HCT116 (cell line): ENCODE results near the gene PRKAB2. TPM values are rescaled to one million over a fixed set of nuclear protein-coding genes. Genes with fewer than 3 reads are reported as not detected.

Experiments used
- ATAC-seq: fragments of 200-7000 bp; cut with Tn5 transposase; 2 replicates; pipeline ENCODE4 v1.9.1; 2020; ENCODE audit warnings: mild to moderate bottlenecking, moderate library complexity
- BruUV-seq: library from RNA; stranded (reverse); fragments of 400-500 nt; replicated peaks from 2 replicates; lab custom pipeline; 2021; lab: Mats Ljungman, UMichigan
- CTCF ChIA-PET: fragments of 300-600 bp; sonication (Branson Sonifier 250); formaldehyde crosslinking; loops from one replicate; lab custom pipeline; 2021; ENCODE audit warnings: antibody characterized with exemption; lab: Charles Lee
- POLR2A ChIA-PET: fragments of 300-600, 350-600 bp; sonication (Branson Sonifier 250); formaldehyde crosslinking; loops from one replicate; lab custom pipeline; 2021; ENCODE audit warnings: antibody characterized with exemption; lab: Charles Lee
- RAD21 ChIA-PET, 2 experiments: fragments of 300-600 bp; sonication (Branson Sonifier 250); formaldehyde crosslinking; loops; one replicate each; lab custom pipeline; 2023; ENCODE audit warnings: low total read pairs in 2 of 2; ENCODE audit not compliant: uncharacterized antibody in 2 of 2, unreplicated experiment in 2 of 2, low non-redundant PET in 1 of 2; lab: Charles Lee
- DNase-seq: peaks from one replicate; pipeline ENCODE4 v3.0.0-alpha.2; 2010; ENCODE audit warnings: low read depth, low spot score
- H2AFZ ChIP-seq: fragments of 200-600 bp; shearing (Covaris generic), sonication (generic); 2 replicates; pipeline ENCODE4 v1.6.1; 2017; ENCODE audit warnings: low read depth, mixed run types, mixed read lengths, antibody characterized with exemption, low read length; ENCODE audit not compliant: poor library complexity, severe bottlenecking
- H3K27ac ChIP-seq: 2 replicates; pipeline ENCODE4 v1.5.1; 2012; ENCODE audit warnings: low read depth, low read length
- H3K27me3 ChIP-seq: fragments of 200-600 bp; sonication (generic); 2 replicates; pipeline ENCODE4 v1.6.1; 2016; ENCODE audit warnings: mixed run types, low read length, mixed read lengths; ENCODE audit not compliant: insufficient read depth
- H3K36me3 ChIP-seq, 2 experiments: fragments of 200-500 bp in 1 of 2; fragments of 200-600 bp in 1 of 2; sonication (Bioruptor generic) in 1 of 2; sonication (generic) in 1 of 2; 2 replicates each; pipeline versions ENCODE4 v1.5.1 to v1.6.1; 2014 to 2016; ENCODE audit warnings: low read length in 2 of 2, inconsistent platforms in 1 of 2, mixed read lengths in 1 of 2, mixed run types in 1 of 2; ENCODE audit not compliant: insufficient read depth in 2 of 2, control insufficient read depth in 1 of 2
- H3K4me1 ChIP-seq, 2 experiments: fragments of 200-600 bp in 1 of 2; sonication (generic) in 1 of 2; 2 replicates each; pipeline versions ENCODE4 v1.5.1 to v1.6.1; 2012 to 2017; ENCODE audit warnings: low read length in 2 of 2, inconsistent platforms in 1 of 2, mild to moderate bottlenecking in 1 of 2, mixed read lengths in 1 of 2, mixed run types in 1 of 2, moderate library complexity in 1 of 2; ENCODE audit not compliant: insufficient read depth in 2 of 2, control insufficient read depth in 1 of 2
- H3K4me2 ChIP-seq: fragments of 200-600 bp; sonication (generic); 2 replicates; pipeline ENCODE4 v1.6.1; 2017; ENCODE audit warnings: mixed run types, low read length, mixed read lengths
- H3K4me3 ChIP-seq, 2 experiments: fragments of 200-600 bp in 1 of 2; sonication (generic) in 1 of 2; replicated peaks in 1 of 2; 2 replicates each; pipeline ENCODE4 v1.5.1; 2011 to 2016; ENCODE audit warnings: low read length in 2 of 2, control low read depth in 1 of 2, low read depth in 1 of 2, mild to moderate bottlenecking in 1 of 2, mixed read lengths in 1 of 2, mixed run types in 1 of 2
- H3K79me2 ChIP-seq: fragments of 200-600 bp; sonication (generic); 2 replicates; pipeline ENCODE4 v1.6.1; 2017; ENCODE audit warnings: mild to moderate bottlenecking, mixed run types, low read length, moderate library complexity, mixed read lengths; ENCODE audit not compliant: insufficient read depth
- H3K9ac ChIP-seq: fragments of 200-600 bp; sonication (generic); 2 replicates; pipeline ENCODE4 v1.6.1; 2016; ENCODE audit warnings: low read length, mixed read lengths
- H3K9me2 ChIP-seq: fragments of 200-600 bp; sonication (generic), shearing (Covaris generic); 2 replicates; pipeline ENCODE4 v1.6.1; 2017; ENCODE audit warnings: mixed run types, mild to moderate bottlenecking, moderate library complexity; ENCODE audit not compliant: insufficient read depth
- H3K9me3 ChIP-seq, 2 experiments: fragments of 200-500 bp in 1 of 2; fragments of 200-600 bp in 1 of 2; sonication (Bioruptor generic) in 1 of 2; sonication (generic) in 1 of 2; 2 replicates each; pipeline ENCODE4 v1.6.1; 2014 to 2017; ENCODE audit warnings: low read length in 2 of 2, mixed read lengths in 2 of 2, inconsistent platforms in 1 of 2, low read depth in 1 of 2, mild to moderate bottlenecking in 1 of 2, mixed run types in 1 of 2, moderate library complexity in 1 of 2; ENCODE audit not compliant: control insufficient read depth in 1 of 2, insufficient read depth in 1 of 2
- H4K20me1 ChIP-seq: fragments of 200-600 bp; sonication (generic), shearing (Covaris generic); 2 replicates; pipeline ENCODE4 v1.6.1; 2017; ENCODE audit warnings: mixed run types, mild to moderate bottlenecking, moderate library complexity; ENCODE audit not compliant: insufficient read depth
- ATF3 ChIP-seq: IDR thresholded peaks from 2 replicates; pipeline ENCODE4 v1.6.1; 2012
- CBX3 ChIP-seq: IDR thresholded peaks from 2 replicates; pipeline ENCODE4 v1.6.1; 2012; ENCODE audit warnings: low read depth
- CEBPB ChIP-seq: IDR thresholded peaks from 2 replicates; pipeline ENCODE4 v1.6.1; 2012; ENCODE audit warnings: low read depth
- CTCF ChIP-seq, 3 experiments: fragments of 200-600 bp in 1 of 3; sonication (generic) in 1 of 3; IDR thresholded peaks in 2 of 3; conservative IDR thresholded peaks in 1 of 3; 2 replicates each; pipeline ENCODE4 v1.5.1; 2012 to 2017; ENCODE audit warnings: low read depth in 2 of 3, low read length in 2 of 3, antibody characterized with exemption in 1 of 3, borderline replicate concordance in 1 of 3, control low read depth in 1 of 3, mild to moderate bottlenecking in 1 of 3, mixed read lengths in 1 of 3, mixed run types in 1 of 3, moderate library complexity in 1 of 3; ENCODE audit not compliant: insufficient read depth in 1 of 3
- EGR1 ChIP-seq: IDR thresholded peaks from 2 replicates; pipeline ENCODE4 v1.6.1; 2012; ENCODE audit warnings: low read depth
- EZH2phosphoT487 ChIP-seq: fragments of 200-600 bp; IDR thresholded peaks from 2 replicates; pipeline ENCODE4 v1.6.1; 2018; ENCODE audit warnings: antibody characterized with exemption, borderline replicate concordance
- FOSL1 ChIP-seq: IDR thresholded peaks from 2 replicates; pipeline ENCODE4 v1.6.1; 2012; ENCODE audit warnings: low read depth
- POLR2A ChIP-seq: IDR thresholded peaks from 2 replicates; pipeline ENCODE4 v1.7.0; 2011; ENCODE audit warnings: borderline replicate concordance; ENCODE audit not compliant: insufficient read depth, insufficient read length; ENCODE audit errors: extremely low read depth
- POLR2AphosphoS5 ChIP-seq: IDR thresholded peaks from 2 replicates; pipeline ENCODE4 v1.6.1; 2011; ENCODE audit warnings: mild to moderate bottlenecking, low read depth, low read length, moderate library complexity
- TCF7L2 ChIP-seq: IDR thresholded peaks from 2 replicates; pipeline ENCODE4 v1.7.0; 2011; ENCODE audit warnings: borderline replicate concordance, inconsistent platforms; ENCODE audit not compliant: insufficient read depth, insufficient read length; ENCODE audit errors: extremely low read depth
- ZNF274 ChIP-seq: fragments of 200-500 bp; sonication (Bioruptor generic); IDR thresholded peaks from 2 replicates; pipeline ENCODE4 v1.6.1; 2014; ENCODE audit warnings: mild to moderate bottlenecking, low read depth, low read length, inconsistent platforms
- intact Hi-C: fragments of 100-400 bp; cut with micrococcal nuclease; formaldehyde crosslinking; loops from 2 replicates; pipeline ENCODE4 v1.10.0; 2022
- total RNA-seq: library from RNA; stranded (reverse); gene quantifications from one replicate; pipeline ENCODE4 v1.2.1, GENCODE V29; 2021; ENCODE audit not compliant: unreplicated experiment
- TF ChIP-seq, protein P1 (sequence below): IDR thresholded peaks from 2 replicates; pipeline ENCODE4 v1.6.1; 2012; ENCODE audit warnings: low read depth
- TF ChIP-seq, protein P2 (sequence below): IDR thresholded peaks from 2 replicates; pipeline ENCODE4 v1.6.1; 2011; ENCODE audit warnings: mild to moderate bottlenecking, low read length, moderate library complexity; ENCODE audit not compliant: insufficient replicate concordance; ENCODE audit errors: extremely low read depth

The PRKAB2 gene
- total RNA-seq, 1 experiment from 2014 or later = 10.9 TPM

- Histone ChIP-seq H3K9me2 (no peaks in the 10 kb centered on the region), H3K9ac (no peak overlapping the region), H3K36me3 (no peaks in the 10 kb centered on the region), H3K27me3 (peaks cover 24% of the 10 kb centered on the region), H3K27ac (no peak overlapping the region), H3K4me1 (no peaks in the 10 kb centered on the region), H3K9me3 (no peaks in the 10 kb centered on the region), H2AFZ (no peak overlapping the region), H3K4me2 (no peak overlapping the region), H4K20me1 (no peaks in the 10 kb centered on the region), H3K79me2 (no peaks in the 10 kb centered on the region), H3K4me3 (no peak overlapping the region)
- ATAC-seq = no peak
- intact Hi-C loops = no loop called here
- no peak for DNase-seq
- POLR2A ChIA-PET = no interaction called here
- TF ChIP-seq EZH2phosphoT487 (no peak), POLR2AphosphoS5 (no peak), ZNF274 (no peak), EGR1 (no peak), TCF7L2 (no peak), CBX3 (no peak), CEBPB (no peak), POLR2A (no peak), CTCF (IDR thresholded peaks at IDR 0.05 in 2 of 3, conservative IDR thresholded peaks at IDR 0.05 in 1 of 3; ENCODE audit: borderline replicate concordance in 1 of 3, insufficient read depth in 1 of 3, low read depth in 2 of 3, low read length in 2 of 3) (no peak), ATF3 (no peak), FOSL1 (no peak)
- TF ChIP-seq, protein P1, sequence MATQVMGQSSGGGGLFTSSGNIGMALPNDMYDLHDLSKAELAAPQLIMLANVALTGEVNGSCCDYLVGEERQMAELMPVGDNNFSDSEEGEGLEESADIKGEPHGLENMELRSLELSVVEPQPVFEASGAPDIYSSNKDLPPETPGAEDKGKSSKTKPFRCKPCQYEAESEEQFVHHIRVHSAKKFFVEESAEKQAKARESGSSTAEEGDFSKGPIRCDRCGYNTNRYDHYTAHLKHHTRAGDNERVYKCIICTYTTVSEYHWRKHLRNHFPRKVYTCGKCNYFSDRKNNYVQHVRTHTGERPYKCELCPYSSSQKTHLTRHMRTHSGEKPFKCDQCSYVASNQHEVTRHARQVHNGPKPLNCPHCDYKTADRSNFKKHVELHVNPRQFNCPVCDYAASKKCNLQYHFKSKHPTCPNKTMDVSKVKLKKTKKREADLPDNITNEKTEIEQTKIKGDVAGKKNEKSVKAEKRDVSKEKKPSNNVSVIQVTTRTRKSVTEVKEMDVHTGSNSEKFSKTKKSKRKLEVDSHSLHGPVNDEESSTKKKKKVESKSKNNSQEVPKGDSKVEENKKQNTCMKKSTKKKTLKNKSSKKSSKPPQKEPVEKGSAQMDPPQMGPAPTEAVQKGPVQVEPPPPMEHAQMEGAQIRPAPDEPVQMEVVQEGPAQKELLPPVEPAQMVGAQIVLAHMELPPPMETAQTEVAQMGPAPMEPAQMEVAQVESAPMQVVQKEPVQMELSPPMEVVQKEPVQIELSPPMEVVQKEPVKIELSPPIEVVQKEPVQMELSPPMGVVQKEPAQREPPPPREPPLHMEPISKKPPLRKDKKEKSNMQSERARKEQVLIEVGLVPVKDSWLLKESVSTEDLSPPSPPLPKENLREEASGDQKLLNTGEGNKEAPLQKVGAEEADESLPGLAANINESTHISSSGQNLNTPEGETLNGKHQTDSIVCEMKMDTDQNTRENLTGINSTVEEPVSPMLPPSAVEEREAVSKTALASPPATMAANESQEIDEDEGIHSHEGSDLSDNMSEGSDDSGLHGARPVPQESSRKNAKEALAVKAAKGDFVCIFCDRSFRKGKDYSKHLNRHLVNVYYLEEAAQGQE = no peak
- TF ChIP-seq, protein P2, sequence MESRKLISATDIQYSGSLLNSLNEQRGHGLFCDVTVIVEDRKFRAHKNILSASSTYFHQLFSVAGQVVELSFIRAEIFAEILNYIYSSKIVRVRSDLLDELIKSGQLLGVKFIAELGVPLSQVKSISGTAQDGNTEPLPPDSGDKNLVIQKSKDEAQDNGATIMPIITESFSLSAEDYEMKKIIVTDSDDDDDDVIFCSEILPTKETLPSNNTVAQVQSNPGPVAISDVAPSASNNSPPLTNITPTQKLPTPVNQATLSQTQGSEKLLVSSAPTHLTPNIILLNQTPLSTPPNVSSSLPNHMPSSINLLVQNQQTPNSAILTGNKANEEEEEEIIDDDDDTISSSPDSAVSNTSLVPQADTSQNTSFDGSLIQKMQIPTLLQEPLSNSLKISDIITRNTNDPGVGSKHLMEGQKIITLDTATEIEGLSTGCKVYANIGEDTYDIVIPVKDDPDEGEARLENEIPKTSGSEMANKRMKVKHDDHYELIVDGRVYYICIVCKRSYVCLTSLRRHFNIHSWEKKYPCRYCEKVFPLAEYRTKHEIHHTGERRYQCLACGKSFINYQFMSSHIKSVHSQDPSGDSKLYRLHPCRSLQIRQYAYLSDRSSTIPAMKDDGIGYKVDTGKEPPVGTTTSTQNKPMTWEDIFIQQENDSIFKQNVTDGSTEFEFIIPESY = no peak
- RAD21 ChIA-PET = no interaction called here
- CTCF ChIA-PET = no interaction called here
- no TSS peak for BruUV-seq
These were observed 62.5 kb downstream of the PRKAB2 start for GRCh38 chr1:147109762-147110161.
